ENCODE data around the gene LY6G6D.
A peak's percentile ranks its signal among the peaks of the same experiment; 100 is the strongest.

Gene LY6G6D

GRCh38 chr6:31736021-31736767, 21.0 kb downstream of the LY6G6D start, which contains the start of gene CLIC1:
Gene CLIC1, minus strand, starts transcription at chr6:31736530. Its CDS starts 230 bp downstream, at chr6:31736300.
- DNase-seq (ENCODE audit: low read depth in 3 of 3): peak; percentile 65 to 69 (median 67)

- DNase-seq (ENCODE audit: low read depth in 3 of 3): no peak
These were observed 21.7 kb downstream of the LY6G6D start for GRCh38 chr6:31736768-31737314.

GRCh38 chr6:31737315-31737990, 22.3 kb downstream of the LY6G6D start:
- DNase-seq (ENCODE audit: low read depth in 3 of 3): no peak

- DNase-seq (ENCODE audit: low read depth in 3 of 3): peak; percentile 20 to 49 (median 43)
These were observed 23.1 kb downstream of the LY6G6D start for GRCh38 chr6:31737991-31738979.

GRCh38 chr6:31739639-31740396, 24.7 kb downstream of the LY6G6D start, which contains the start of gene MSH5:
Gene MSH5, plus strand, starts transcription at chr6:31740005. Its CDS starts 462 bp downstream, at chr6:31740467.
- DNase-seq (ENCODE audit: low read depth in 3 of 3): peak; percentile 87 to 91 (median 88)

- DNase-seq (ENCODE audit: low read depth in 3 of 3): peak in 1 of 3 experiments; percentile 26
These were observed 25.5 kb downstream of the LY6G6D start for GRCh38 chr6:31740397-31741223.

GRCh38 chr6:31741815-31742214, 26.7 kb downstream of the LY6G6D start:
- no peak for DNase-seq (ENCODE audit: low read depth in 3 of 3)

- no peak for DNase-seq (ENCODE audit: low read depth in 3 of 3)
These were observed 27.7 kb downstream of the LY6G6D start for GRCh38 chr6:31742894-31743293.

GRCh38 chr6:31744422-31744821, 29.3 kb downstream of the LY6G6D start:
- no peak for DNase-seq (ENCODE audit: low read depth in 3 of 3)

GRCh38 chr6:31749301-31750036, 34.3 kb downstream of the LY6G6D start:
- DNase-seq (ENCODE audit: low read depth in 3 of 3): no peak

GRCh38 chr6:31750411-31751022, 35.4 kb downstream of the LY6G6D start:
- DNase-seq (ENCODE audit: low read depth in 3 of 3): no peak

- no peak for DNase-seq (ENCODE audit: low read depth in 3 of 3)
These were observed 37.7 kb downstream of the LY6G6D start for GRCh38 chr6:31752739-31753319.

GRCh38 chr6:31758281-31758680, 43.1 kb downstream of the LY6G6D start:
- no peak for DNase-seq (ENCODE audit: low read depth in 3 of 3)

GRCh38 chr6:31760790-31761189, 45.6 kb downstream of the LY6G6D start:
- DNase-seq (ENCODE audit: low read depth in 3 of 3): no peak

- no peak for DNase-seq (ENCODE audit: low read depth in 3 of 3)
These were observed 46.2 kb downstream of the LY6G6D start for GRCh38 chr6:31761343-31761742.

GRCh38 chr6:31762356-31762755, 47.2 kb downstream of the LY6G6D start, which contains the start of gene SAPCD1:
Gene SAPCD1, plus strand, starts transcription at chr6:31762656. Its CDS starts 399 bp downstream, at chr6:31763055.
- no peak for DNase-seq (ENCODE audit: low read depth in 3 of 3)

GRCh38 chr6:31762878-31763618, 47.9 kb downstream of the LY6G6D start:
- DNase-seq (ENCODE audit: low read depth in 3 of 3): no peak

GRCh38 chr6:31763619-31763940, 48.4 kb downstream of the LY6G6D start:
- no peak for DNase-seq (ENCODE audit: low read depth in 3 of 3)
